ENCODE data around the gene ATAD5.
"Not testable (repeated sequence)": the region's sequence is repeated elsewhere in the genome, so short reads cannot be mapped to it uniquely, and the experiment has no call there.

The ATAD5 gene, protein sequence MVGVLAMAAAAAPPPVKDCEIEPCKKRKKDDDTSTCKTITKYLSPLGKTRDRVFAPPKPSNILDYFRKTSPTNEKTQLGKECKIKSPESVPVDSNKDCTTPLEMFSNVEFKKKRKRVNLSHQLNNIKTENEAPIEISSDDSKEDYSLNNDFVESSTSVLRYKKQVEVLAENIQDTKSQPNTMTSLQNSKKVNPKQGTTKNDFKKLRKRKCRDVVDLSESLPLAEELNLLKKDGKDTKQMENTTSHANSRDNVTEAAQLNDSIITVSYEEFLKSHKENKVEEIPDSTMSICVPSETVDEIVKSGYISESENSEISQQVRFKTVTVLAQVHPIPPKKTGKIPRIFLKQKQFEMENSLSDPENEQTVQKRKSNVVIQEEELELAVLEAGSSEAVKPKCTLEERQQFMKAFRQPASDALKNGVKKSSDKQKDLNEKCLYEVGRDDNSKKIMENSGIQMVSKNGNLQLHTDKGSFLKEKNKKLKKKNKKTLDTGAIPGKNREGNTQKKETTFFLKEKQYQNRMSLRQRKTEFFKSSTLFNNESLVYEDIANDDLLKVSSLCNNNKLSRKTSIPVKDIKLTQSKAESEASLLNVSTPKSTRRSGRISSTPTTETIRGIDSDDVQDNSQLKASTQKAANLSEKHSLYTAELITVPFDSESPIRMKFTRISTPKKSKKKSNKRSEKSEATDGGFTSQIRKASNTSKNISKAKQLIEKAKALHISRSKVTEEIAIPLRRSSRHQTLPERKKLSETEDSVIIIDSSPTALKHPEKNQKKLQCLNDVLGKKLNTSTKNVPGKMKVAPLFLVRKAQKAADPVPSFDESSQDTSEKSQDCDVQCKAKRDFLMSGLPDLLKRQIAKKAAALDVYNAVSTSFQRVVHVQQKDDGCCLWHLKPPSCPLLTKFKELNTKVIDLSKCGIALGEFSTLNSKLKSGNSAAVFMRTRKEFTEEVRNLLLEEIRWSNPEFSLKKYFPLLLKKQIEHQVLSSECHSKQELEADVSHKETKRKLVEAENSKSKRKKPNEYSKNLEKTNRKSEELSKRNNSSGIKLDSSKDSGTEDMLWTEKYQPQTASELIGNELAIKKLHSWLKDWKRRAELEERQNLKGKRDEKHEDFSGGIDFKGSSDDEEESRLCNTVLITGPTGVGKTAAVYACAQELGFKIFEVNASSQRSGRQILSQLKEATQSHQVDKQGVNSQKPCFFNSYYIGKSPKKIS (N-terminal part only)

DNA sequence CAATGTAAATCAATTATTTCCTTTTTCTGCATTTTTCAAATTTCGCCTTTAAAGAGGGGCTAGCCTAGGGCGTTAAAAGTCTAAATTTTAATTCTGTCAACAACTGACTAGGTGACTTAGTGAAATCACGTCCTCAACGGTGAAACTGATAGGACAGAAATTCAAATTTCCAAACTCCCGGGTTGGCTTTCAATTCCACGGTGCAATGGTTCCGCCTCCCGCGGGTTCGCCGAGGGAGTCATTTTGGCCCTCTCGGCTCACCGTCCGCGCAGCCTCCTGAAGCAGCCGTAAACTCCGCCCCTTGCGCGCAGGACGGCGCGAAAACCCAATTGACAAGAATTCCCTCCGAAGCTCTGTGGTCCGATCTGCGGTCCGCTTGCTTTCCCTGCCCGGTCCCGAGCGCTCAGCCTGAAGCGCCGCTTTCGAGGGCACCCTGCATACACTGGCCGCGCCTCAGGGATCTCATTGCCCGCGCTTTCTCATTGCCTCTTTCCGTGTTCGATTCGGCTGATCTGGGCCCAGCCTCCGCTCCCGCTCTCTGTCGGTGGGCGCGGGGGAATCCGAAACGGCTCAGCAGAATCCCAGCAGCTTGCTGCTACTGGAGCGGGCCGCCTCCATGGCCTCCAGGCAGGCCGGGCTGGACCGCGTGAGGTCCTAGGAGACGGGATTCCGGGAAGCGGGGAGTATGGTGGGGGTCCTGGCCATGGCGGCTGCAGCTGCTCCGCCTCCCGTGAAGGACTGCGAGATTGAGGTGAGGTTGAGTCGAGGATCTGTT, at the start of gene ATAD5:
Gene ATAD5 (plus strand): TSS at position 304 of the 775 bp plus-strand sequence. CDS start 382 bp downstream, at position 686.
- peak; percentile 79 for DNase-seq (ENCODE audit: low read depth)

DNA sequence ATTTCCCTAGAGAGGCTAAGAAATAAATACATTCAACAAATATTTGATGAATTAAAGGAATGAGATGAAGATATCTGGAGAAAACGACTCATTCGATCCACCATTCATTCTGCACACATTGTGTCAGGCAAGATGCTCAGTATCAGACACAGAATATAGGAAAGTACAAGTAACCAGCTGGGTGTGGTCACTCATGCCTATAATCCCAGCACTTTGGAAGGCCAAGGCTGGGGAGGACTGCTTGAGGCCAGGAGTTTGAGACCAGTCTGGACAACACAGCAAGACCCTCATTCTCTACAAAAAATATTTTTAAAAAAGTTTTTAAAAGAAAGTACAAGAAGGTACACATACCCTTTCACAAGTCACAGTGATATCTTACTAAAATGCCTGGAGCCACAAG, 49.6 kb upstream of the ATAD5 start:
- DNase-seq (ENCODE audit: low read depth): no peak

DNA sequence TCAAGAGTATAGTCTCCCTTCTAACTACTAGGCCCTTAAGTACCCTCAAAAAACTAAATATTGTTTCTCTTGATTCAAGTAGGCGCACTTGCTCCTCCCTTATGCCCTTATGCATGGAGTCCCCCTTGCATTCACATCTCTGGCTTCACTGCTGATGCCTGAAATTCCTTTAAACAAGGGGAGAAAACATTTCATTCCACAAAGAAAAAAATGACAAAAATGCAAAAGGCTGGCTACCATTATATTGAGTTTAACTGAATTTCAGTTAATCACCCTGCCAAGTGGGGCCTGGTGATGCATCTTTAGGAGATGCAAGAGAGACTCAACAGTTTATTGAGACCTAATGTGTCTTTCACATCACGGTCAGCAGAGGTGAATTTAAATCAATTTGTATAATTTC, 42.8 kb upstream of the ATAD5 start:
- DNase-seq (ENCODE audit: low read depth): no peak

DNA sequence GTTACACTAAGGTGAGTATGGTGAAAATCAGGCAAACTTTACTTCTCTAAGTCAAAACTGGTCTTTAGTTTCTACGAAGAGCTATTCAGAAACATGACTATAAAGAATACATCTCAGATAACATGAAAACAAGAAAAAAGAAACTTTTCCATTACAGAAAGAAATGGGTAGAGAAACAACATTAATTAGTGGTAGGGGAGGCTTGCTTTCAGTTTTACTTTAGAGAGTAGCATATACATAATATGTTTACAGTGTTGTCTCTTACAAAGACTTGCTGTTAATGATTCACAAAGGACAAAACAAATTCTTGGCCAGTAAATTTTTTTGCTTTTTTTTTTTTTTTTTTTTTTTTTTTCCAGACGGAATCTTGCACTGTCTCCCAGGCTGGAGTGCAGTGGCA, 41.5 kb upstream of the ATAD5 start:
- DNase-seq (ENCODE audit: low read depth): no peak

DNA sequence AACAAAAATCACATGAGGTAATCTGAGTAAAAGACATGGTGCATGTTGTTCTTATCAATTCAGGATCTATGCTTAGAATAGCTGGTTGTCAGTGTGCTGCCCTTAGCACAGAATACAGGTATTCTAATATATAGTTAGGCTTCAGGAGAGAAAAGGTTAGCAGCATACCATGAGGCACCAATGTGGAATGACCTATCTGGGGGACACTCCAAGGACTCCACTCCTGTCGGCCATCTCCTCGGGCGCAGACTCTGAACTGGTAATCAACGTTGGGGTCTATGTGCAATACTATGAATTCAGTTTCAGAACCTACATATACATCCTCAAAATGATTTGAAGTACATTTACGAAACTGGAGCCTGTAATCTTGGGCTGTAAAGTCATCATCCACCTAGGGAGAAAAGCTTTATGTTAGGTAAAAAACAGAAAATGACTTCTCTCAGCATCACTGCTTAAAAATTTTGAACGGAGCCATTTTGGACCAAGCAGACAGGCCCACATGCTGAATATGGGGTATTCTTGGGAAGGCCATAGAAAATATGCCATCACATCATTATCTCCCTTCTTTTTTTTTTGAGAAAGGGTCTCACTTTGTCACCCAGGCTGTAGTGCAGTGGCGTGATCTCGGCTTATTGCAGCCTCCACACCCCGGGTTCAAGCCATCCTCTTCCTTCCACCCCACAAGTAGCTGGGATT, 38.3 kb upstream of the ATAD5 start:
- DNase-seq (ENCODE audit: low read depth): no peak

DNA sequence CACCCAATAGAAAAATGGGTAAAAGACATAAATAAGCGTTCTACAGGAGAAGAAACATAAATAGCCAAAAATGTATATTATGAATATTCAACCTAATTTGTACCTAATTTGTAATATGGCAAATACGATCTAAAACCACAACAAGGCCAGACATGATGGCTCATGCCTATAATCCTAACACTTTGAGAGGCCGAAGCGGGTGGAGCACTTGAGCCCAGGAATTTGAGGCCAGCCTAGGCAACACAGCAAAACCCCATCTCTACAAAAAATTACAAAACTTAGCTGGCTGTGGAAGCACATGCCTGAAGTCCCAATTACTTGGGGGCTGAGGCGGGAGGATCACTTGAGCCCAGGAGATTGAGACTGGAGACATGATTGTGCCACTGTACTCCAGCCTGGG, 37.4 kb upstream of the ATAD5 start:
- no peak for DNase-seq (ENCODE audit: low read depth)

DNA sequence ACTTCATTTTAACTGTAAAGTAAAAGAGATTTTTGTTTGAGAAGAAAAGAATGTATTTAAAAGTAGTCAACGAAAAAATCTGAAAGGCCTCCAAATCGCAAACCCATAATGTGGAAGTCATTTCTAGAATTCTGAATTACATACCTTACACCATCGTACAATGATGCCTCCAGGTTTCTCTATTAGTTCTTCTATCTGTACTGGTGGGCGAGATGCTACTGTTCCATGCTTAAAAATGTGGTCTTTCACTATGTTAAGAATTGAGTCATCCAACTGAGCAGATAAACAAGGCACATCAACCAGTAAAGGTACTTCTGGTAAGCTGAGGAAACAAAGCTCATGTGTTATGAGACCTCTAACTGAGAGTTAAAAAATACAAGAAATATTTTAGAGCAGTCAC, 35.8 kb upstream of the ATAD5 start:
- no peak for DNase-seq (ENCODE audit: low read depth)

DNA sequence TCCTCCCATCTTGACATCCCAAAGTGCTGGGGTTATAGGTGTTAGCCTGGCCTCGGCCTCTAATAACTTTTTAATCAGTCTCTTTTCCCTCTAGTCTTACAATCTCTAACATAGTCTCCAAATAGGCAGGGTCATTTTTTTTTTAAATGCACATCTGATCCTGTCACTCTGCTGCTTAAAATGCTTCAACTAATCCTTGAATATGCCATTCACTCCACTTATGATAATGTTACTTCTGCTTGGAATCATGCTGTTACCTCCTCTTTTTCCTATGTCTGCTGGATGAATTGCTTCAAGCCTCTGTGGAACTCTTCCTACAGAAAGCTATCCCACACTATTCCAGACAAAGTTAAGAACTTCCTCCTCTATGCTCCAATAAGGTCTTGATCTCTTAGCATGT, 30.1 kb upstream of the ATAD5 start:
- no peak for DNase-seq (ENCODE audit: low read depth)

DNA sequence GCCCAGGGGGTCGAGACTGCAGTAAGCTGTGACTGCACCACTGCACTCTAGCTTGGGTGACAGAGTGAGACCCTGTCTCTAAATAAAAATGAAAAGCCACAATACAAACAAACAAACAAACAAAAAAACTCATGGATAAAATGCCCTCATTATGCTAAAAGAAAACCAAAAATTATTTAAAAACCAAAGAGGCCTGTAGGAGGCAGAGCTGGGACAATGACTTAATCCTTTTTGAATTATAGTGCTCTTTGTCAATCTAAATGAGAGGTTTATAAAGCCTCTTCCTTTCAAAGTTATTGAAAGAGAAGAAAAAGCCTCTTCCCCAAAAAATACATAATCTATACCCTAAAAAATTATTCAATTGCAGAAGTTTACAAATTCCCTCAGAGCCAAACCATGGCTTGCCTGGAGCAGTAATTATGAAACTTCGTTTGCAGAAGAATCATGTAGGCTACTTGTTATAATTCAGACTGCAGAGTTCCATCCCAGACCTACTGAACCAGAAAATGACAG, 25.8 kb upstream of the ATAD5 start:
- DNase-seq (ENCODE audit: low read depth): no peak

DNA sequence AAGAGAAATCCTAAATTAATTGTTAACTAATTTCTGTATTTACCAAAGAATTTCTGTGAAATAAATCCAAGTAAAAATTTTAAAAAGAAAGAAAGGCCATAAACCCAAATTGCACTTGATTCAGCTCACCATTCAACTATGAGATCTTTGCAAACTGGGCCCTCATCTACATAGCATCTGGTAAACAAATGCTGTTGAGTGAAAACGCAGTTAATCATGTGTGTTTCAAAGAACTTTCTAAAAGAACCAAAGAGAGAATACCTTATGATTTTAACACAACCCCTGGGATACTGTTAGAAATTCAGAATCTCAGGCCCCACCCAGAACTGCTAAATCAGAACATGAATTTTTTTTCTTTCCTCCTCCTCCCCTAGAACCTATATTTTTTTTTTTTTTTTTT, 23.9 kb upstream of the ATAD5 start:
- DNase-seq (ENCODE audit: low read depth): no peak

DNA sequence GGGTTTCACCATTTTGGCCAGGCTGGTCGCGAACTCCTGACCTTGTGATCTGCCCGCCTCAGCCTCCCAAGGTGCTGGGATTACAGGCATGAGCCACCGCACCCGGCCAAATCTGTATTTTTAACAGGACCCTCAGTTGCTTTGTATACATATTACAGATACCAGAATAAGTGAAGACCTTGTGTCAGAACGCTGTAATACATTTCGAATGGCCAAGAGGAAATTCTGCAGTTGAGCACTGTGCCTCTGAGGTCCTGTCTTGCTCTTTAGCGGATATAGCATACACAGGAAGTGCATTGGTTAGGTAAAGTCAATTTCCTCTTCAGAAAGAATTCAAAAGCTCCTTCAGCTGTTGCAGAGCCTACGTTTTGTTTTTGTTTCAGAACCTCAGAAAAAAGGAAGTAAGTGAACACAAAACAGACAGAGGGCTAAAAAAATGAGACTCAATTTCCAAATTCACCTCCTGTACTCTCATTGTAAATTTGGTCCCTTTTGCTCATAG, 22.9 kb upstream of the ATAD5 start:
- DNase-seq (ENCODE audit: low read depth): no peak

DNA sequence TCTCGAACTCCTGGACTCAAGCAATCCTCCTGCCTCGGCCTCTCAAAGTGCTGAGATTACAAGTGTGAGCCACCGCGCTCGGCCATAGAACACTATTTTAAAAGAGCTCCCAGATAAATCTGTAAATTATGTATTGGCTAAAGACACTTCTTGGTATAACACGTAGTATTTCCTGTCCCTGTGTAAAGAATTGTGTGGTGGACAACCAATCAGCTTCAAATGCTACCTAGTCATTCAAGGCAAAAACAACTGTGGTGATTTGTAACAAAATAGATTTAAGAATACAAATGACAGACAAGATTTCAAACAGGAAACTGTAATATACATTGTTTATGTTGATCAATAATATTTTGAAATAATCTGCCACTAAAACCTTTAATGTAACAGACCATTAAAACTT, 21.9 kb upstream of the ATAD5 start:
- DNase-seq (ENCODE audit: low read depth): no peak

DNA sequence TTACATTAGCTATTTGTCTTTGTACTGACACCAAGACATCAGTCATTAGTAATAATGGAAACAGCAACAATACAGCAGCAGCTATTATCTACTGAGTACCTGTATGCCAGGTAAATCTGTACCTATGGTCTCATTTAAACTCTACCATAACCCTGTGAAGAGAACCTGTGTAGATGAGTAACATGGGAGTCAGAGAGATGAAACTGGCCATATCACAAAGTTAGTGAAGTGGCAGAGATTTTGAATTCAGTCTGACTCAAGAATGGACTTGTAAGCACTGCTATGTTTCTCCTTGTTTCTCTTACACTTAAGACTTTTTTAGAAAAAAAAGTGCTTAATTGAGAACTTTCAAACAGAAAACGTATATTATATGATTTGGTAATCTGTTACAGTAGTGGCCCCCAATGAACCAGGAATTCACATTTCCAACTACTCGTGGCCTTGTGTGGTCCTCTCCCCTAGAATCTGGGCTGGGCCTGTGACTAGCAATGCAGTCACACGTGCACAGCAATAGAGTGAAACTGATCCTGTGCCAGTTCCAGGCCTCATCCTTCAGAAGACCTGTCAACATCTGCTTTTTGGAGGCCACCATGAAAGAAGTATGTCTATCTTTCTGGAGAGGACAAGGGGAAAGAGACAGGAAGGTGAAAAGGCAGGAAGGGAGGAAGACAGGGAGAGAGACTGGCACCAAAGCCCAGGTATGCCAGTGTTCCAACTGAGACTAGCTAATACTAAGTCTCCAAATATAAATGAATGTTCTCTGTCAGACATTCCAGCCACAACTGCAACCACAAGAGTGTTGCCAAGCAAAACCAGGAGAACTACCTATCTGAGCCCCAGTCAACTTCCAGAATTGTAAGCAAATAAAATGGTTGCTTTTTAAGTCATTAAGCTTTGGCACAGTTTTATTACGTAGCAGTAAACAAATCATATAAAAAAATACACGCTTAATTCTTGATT, 19.3 kb upstream of the ATAD5 start:
- no peak for DNase-seq (ENCODE audit: low read depth)

DNA sequence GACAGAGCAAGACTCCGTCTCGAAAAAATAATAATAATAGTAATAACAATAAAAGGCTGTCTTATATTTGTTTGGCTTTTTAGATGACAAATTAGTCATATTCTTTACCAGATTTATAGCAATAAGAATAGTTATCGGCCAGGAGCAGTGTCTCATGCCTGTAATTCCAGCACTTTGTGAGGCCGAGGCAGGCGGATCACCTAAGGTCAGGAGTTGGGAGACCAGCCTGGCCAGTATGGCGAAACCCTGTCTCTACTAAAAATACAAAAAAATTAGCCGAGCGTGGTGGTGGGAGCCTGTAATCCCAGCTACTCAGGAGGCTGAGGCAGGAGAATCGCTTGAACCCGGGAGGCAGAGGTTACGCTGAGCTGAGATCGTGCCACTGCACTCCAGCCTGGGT, 17.5 kb upstream of the ATAD5 start:
- DNase-seq (ENCODE audit: low read depth): not testable (repeated sequence)

DNA sequence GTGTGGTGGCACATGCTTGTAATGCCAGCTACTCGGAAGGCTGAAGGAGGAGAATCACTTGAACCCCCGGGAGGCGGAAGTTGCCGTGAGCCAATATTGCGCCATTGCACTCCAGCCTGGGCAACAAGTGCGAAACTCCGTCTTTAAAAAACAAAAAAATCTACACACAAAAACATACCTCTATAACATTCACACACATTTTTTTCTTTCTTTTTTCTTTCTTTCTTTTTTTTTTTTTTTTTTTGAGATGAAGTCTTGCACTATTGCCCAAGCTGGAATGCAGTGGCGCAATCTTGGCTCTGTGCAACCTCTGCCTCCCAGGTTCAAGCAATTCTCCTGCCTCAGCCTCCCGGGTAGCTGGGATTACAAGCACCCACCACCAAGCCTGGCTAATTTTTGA, 16.9 kb upstream of the ATAD5 start:
- not testable (repeated sequence) for DNase-seq (ENCODE audit: low read depth)

DNA sequence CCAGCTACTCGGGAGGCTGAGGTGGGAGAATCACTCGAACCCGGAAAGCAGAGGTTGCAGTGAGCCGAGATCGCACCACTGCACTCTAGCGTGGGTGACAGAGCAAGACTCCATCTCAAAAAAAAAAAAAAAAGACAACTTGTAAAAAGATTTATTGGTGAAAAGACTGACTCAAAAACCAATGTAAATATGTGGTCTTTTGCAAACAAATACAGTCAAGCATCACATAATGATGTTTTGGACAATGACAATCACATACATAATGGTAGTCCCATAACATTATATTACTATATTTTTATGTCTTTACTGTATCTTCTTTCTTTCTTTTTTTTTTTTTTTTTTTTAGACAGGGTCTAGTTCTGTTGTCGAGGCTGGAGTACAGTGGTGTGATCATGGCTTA, 15.6 kb upstream of the ATAD5 start:
- no peak for DNase-seq (ENCODE audit: low read depth)

DNA sequence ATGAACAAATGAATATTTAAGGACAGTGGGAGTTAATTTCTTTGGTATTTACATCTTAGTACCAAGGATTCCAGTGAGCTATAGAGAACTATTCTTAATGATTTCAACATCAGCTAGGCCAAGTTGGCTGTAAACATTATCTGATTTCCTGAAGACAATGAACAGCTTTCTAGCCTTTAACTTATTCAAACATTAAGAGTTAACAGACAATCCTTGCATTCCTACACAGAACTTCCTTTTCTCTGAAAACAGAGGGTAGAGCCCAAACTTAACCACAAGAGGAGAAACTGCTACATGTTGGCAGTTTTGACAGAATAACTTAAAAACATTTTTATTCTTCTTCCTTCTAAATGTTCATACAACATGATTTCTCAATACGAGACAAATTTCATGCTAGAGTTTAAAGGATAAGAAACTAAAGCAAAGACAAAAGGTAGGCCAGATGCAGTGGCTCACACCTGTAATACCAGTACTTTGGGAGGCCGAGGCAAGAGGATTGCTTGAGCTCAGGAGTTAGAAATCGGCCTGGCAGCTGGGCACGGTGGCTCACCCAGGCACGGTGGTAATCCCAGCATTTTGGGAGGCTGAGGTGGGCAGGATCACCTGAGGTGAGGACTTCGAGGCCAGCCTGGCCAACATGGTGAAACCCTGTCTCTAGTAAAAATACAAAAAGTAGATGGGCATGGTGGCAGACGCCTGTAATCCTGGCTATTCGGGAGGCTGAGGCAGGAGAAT, 11.6 kb upstream of the ATAD5 start:
- DNase-seq (ENCODE audit: low read depth): no peak

DNA sequence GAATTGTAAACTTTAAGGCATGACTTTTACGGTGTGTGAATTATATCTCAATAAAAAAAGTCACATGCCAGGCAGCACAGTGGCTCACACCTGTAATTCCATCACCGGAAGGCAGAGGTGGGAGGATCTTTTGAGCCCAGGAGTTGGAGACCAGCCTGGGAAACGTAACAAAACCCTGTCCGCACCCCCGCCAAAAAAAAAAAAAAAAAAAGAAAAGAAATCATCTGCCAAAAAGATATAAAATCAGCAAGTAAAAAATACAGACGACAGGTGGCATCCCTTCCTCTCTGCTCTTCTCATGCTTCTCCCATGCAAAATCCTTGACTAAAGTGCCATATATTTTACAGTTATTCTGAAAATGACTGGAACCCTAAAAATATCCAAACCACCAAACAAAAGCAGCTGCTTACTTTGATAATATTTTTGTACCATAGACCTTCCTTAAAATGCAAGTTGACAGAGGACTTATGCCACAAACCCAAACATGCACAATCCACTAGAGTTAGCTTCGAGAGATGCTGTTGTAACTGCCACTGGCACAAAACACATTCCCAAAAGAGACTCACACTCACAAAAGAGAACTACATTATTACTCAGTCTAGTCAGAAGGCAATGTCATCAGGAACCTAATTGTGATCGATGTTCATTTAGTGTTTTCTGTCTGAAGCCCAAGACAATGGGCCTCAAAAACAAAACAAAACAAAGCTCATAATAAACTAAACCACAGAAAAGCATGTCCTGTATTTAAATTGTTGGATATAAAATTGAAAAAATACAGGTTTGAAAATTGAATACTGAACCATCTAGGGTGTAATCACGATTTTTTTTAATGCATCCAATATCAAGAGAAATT, 9.7 kb upstream of the ATAD5 start:
- DNase-seq (ENCODE audit: low read depth): no peak

Data from stimulated activated CD8-positive, alpha-beta memory T cell treated with anti-CD3 and anti-CD28 coated beads, Interleukin-12 subunit alpha, Interleukin-12 subunit beta, amount 100 ng/mL, for 4 hours (primary cell).